HepG2 (cell line): ENCODE measurements around the gene BLOC1S1. TPM values are rescaled to one million over a fixed set of nuclear protein-coding genes. Genes with fewer than 3 reads are reported as not detected.

Experiments used
- ELF4 ChIP-seq: sonication (generic); formaldehyde crosslinking; IDR thresholded peaks from 2 replicates; pipeline ENCODE4 v1.5.0; 2020; ENCODE audit warnings: missing genetic modification reagents, mild to moderate bottlenecking, moderate library complexity, borderline replicate concordance
- NFAT5 ChIP-seq: sonication (generic); formaldehyde crosslinking; IDR thresholded peaks from 2 replicates; pipeline ENCODE4 v1.4.0; 2020; ENCODE audit warnings: missing genetic modification reagents
- REL ChIP-seq: sonication (generic); formaldehyde crosslinking; conservative IDR thresholded peaks from 2 replicates; pipeline ENCODE4 v1.8.0; 2022; ENCODE audit warnings: mild to moderate bottlenecking, missing genetic modification reagents, moderate library complexity
- SMARCE1 ChIP-seq: fragments of 450-650 bp; IDR thresholded peaks from 2 replicates; pipeline ENCODE4 v1.6.1; 2017; ENCODE audit warnings: borderline replicate concordance
- XRCC5 ChIP-seq: fragments of 200-400 bp; formaldehyde crosslinking; optimal IDR thresholded peaks from 2 replicates; pipeline ENCODE3; 2017; ENCODE audit warnings: mild to moderate bottlenecking, low read length
- ZBTB46 ChIP-seq: sonication (generic); formaldehyde crosslinking; IDR thresholded peaks from 2 replicates; pipeline ENCODE4 v1.4.0; 2020; ENCODE audit warnings: mild to moderate bottlenecking, missing genetic modification reagents, borderline replicate concordance
- ZBTB7B ChIP-seq: sonication (generic); formaldehyde crosslinking; IDR thresholded peaks from 2 replicates; pipeline ENCODE4 v1.4.0; 2020; ENCODE audit warnings: missing genetic modification reagents
- ZNF335 ChIP-seq: sonication (generic); formaldehyde crosslinking; IDR thresholded peaks from 2 replicates; pipeline ENCODE4 v1.4.0; 2020; ENCODE audit warnings: missing genetic modification reagents
- ZNF350 ChIP-seq: sonication (generic); formaldehyde crosslinking; IDR thresholded peaks from 2 replicates; pipeline ENCODE4 v1.4.0; 2020; ENCODE audit warnings: mild to moderate bottlenecking, low read depth, missing genetic modification reagents, borderline replicate concordance
- ZNF652 ChIP-seq: IDR thresholded peaks from 2 replicates; pipeline ENCODE4 v1.6.1; 2016; ENCODE audit warnings: low read depth, borderline replicate concordance
- ZNF720 ChIP-seq: sonication (generic); formaldehyde crosslinking; IDR thresholded peaks from 2 replicates; pipeline ENCODE4 v1.4.0; 2020; ENCODE audit warnings: missing genetic modification reagents
- ZNF761 ChIP-seq: sonication (generic); formaldehyde crosslinking; conservative IDR thresholded peaks from 2 replicates; pipeline ENCODE4 v1.4.0; 2020; ENCODE audit warnings: mild to moderate bottlenecking, missing genetic modification reagents
- ZSCAN5A ChIP-seq: sonication (generic); formaldehyde crosslinking; IDR thresholded peaks from 2 replicates; pipeline ENCODE4 v1.8.0; 2022; ENCODE audit warnings: mild to moderate bottlenecking, missing genetic modification reagents, borderline replicate concordance
- polyA plus RNA-seq, 8 experiments: library from polyadenylated mRNA; depleted of rRNA in 3 of 8; stranded (reverse) in 7 of 8; unstranded in 1 of 8; fragments of >200 nt; fragmentation: Illumina TruSeq in 4 of 8; extraction: Trizol in 4 of 8; gene quantifications; 2 replicates each; pipeline versions ENCODE4 v1.2.1 to v1.2.3, GENCODE V29; 2011 to 2016; ENCODE audit warnings: low read depth in 4 of 8, missing spikeins in 1 of 8, mixed read lengths in 1 of 8; ENCODE audit not compliant: insufficient read depth in 1 of 8
- total RNA-seq, 5 experiments: library from RNA; depleted of rRNA; stranded (reverse); fragments of >200 nt; fragmentation: Illumina TruSeq; extraction: Trizol; gene quantifications; 2 replicates each; pipeline ENCODE4 v1.2.3, GENCODE V29; 2016; ENCODE audit warnings: low read depth in 1 of 5
- TF ChIP-seq, protein P1 (sequence below): IDR thresholded peaks from 2 replicates; pipeline ENCODE4 v1.6.1; 2016; ENCODE audit warnings: missing genetic modification reagents, missing compliant biosample characterization
- TF ChIP-seq, protein P2 (sequence below): sonication (generic); formaldehyde crosslinking; IDR thresholded peaks from 2 replicates; pipeline ENCODE4 v1.4.0; 2020; ENCODE audit warnings: mild to moderate bottlenecking, missing genetic modification reagents
- TF ChIP-seq, protein P3 (sequence below): sonication (generic); formaldehyde crosslinking; IDR thresholded peaks from 2 replicates; pipeline ENCODE4 v1.5.0; 2020; ENCODE audit warnings: mild to moderate bottlenecking, missing genetic modification reagents

The BLOC1S1 gene
- total and polyA plus RNA-seq, 2 of the 13 experiments (the other 11 are each of a cell fraction or from before 2014, with no cell fraction given), result 55.1 to 95.3 TPM

DNA sequence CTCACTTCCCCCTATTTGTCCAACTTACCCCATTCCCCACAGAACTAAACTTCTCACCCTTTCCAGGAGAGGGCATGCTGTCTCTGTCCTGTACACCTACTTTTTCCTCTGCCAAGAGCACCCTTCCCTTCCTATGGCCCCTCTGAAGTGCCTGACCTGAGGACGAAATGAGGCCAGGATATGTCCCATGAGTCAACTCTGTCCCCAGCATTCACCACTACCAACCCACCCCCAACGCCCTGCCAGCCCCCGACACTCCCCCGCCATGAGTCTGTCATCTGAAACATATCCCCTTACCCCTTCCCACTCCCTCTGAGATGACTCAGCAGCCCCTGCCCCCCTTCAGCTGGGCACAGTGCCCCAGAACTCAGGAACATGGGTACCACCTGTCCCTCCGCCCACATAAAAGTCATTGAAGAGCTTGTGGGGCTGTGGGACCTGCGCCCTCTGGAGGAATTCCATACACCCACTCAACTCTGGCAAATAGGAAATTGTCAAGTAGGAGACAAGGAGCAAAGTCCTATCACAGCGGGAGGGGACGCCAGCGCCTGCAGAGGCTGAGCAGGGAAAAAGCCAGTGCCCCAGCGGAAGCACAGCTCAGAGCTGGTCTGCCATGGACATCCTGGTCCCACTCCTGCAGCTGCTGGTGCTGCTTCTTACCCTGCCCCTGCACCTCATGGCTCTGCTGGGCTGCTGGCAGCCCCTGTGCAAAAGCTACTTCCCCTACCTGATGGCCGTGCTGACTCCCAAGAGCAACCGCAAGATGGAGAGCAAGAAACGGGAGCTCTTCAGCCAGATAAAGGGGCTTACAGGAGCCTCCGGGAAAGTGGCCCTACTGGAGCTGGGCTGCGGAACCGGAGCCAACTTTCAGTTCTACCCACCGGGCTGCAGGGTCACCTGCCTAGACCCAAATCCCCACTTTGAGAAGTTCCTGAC lies 34.4 kb upstream of the BLOC1S1 start (continued):
- TF ChIP-seq, protein P1, sequence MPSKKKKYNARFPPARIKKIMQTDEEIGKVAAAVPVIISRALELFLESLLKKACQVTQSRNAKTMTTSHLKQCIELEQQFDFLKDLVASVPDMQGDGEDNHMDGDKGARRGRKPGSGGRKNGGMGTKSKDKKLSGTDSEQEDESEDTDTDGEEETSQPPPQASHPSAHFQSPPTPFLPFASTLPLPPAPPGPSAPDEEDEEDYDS, result peak; percentile 78
- TF ChIP-seq ZBTB46 (no peak), ZNF652 (peak; percentile 23; the same call in 1 of the 2 replicates), ZSCAN5A (no peak), ELF4 (CRISPR knock-in tag) (no peak), ZNF350 (CRISPR knock-in tag) (peak; percentile 76), ZNF335 (no peak), XRCC5 (peak; percentile 94), ZNF761 (CRISPR knock-in tag) (no peak), SMARCE1 (no peak), ZNF720 (CRISPR knock-in tag) (no peak), REL (CRISPR knock-in tag) (0 out of 2 replicates have a peak, but pooled peaks have one; percentile 15), NFAT5 (CRISPR knock-in tag) (no peak), ZBTB7B (CRISPR knock-in tag) (peak; percentile 75; the same call in 1 of the 2 replicates)
- TF ChIP-seq, protein P2, sequence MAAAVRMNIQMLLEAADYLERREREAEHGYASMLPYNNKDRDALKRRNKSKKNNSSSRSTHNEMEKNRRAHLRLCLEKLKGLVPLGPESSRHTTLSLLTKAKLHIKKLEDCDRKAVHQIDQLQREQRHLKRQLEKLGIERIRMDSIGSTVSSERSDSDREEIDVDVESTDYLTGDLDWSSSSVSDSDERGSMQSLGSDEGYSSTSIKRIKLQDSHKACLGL (CRISPR knock-in tag), result no peak
- TF ChIP-seq, protein P3, sequence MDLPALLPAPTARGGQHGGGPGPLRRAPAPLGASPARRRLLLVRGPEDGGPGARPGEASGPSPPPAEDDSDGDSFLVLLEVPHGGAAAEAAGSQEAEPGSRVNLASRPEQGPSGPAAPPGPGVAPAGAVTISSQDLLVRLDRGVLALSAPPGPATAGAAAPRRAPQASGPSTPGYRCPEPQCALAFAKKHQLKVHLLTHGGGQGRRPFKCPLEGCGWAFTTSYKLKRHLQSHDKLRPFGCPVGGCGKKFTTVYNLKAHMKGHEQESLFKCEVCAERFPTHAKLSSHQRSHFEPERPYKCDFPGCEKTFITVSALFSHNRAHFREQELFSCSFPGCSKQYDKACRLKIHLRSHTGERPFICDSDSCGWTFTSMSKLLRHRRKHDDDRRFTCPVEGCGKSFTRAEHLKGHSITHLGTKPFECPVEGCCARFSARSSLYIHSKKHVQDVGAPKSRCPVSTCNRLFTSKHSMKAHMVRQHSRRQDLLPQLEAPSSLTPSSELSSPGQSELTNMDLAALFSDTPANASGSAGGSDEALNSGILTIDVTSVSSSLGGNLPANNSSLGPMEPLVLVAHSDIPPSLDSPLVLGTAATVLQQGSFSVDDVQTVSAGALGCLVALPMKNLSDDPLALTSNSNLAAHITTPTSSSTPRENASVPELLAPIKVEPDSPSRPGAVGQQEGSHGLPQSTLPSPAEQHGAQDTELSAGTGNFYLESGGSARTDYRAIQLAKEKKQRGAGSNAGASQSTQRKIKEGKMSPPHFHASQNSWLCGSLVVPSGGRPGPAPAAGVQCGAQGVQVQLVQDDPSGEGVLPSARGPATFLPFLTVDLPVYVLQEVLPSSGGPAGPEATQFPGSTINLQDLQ (CRISPR knock-in tag), result no peak
